Hepatocyte (in vitro differentiated cells): ENCODE measurements around the gene LCP1.

Experiments
- CTCF ChIP-seq: fragments of 200-600 bp; sonication (generic); IDR thresholded peaks from 2 replicates; pipeline ENCODE4 v1.5.1; 2016; ENCODE audit warnings: antibody characterized with exemption, mild to moderate bottlenecking; ENCODE audit not compliant: poor library complexity
- EZH2 ChIP-seq: fragments of 200-600 bp; sonication (generic); IDR thresholded peaks from 2 replicates; pipeline ENCODE4 v1.6.1; 2016; ENCODE audit warnings: antibody characterized with exemption, mild to moderate bottlenecking, borderline replicate concordance

GRCh38 chr13:46182491-46182877, 507 bp upstream of the LCP1 start:
- no peak for TF ChIP-seq CTCF
- no peak for TF ChIP-seq EZH2
